IMR-90 (cell line): ENCODE results near the gene BMERB1. TPM values are rescaled to one million over a fixed set of nuclear protein-coding genes. Genes with fewer than 3 reads are reported as not detected.

Experiments used
- ATAC-seq: fragments of 200-7000 bp; cut with Tn5 transposase; 2 replicates; pipeline ENCODE4 v1.9.1; 2020; ENCODE audit warnings: low read depth, mild to moderate bottlenecking, moderate library complexity
- BruUV-seq: library from RNA; stranded (reverse); fragments of 400-500 nt; replicated peaks from 2 replicates; lab custom pipeline; 2021; lab: Mats Ljungman, UMichigan
- CTCF ChIA-PET: fragments of 300-600 bp; formaldehyde crosslinking; extraction: SDS; loops from one replicate; lab custom pipeline; 2021; ENCODE audit warnings: antibody characterized with exemption; lab: Yijun Ruan, JAX
- POLR2A ChIA-PET: fragments of 300-600 bp; sonication (Branson Sonifier 250); formaldehyde crosslinking; loops from one replicate; lab custom pipeline; 2022; ENCODE audit warnings: antibody characterized with exemption; ENCODE audit not compliant: unreplicated experiment; lab: Charles Lee
- DNase-seq: peaks from one replicate; pipeline ENCODE4 v3.0.0; 2013
- H2AFZ ChIP-seq: replicated peaks from 2 replicates; pipeline ENCODE3; 2013; ENCODE audit warnings: low read length, mild to moderate bottlenecking; ENCODE audit not compliant: poor library complexity
- H2AK5ac ChIP-seq: 2 replicates; pipeline ENCODE4 v1.6.1; 2013; ENCODE audit warnings: low read depth, low read length, inconsistent platforms
- H2AK9ac ChIP-seq: replicated peaks from 2 replicates; pipeline ENCODE3; 2013; ENCODE audit warnings: mild to moderate bottlenecking, low read depth, low read length, moderate library complexity; ENCODE audit not compliant: poor library complexity
- H2BK120ac ChIP-seq: 2 replicates; pipeline ENCODE4 v1.6.1; 2013; ENCODE audit warnings: low read depth, low read length, inconsistent platforms
- H2BK15ac ChIP-seq: 3 replicates; pipeline ENCODE4 v1.6.1; 2013; ENCODE audit warnings: low read depth, low read length, inconsistent platforms
- H2BK20ac ChIP-seq: 2 replicates; pipeline ENCODE4 v1.6.1; 2013; ENCODE audit warnings: low read depth, mild to moderate bottlenecking, inconsistent platforms, low read length, moderate library complexity
- H2BK5ac ChIP-seq: 2 replicates; pipeline ENCODE4 v1.6.1; 2013; ENCODE audit warnings: mild to moderate bottlenecking, low read depth, low read length, inconsistent platforms; ENCODE audit not compliant: poor library complexity, severe bottlenecking
- H3K14ac ChIP-seq: replicated peaks from 2 replicates; pipeline ENCODE4 v1.6.1; 2013; ENCODE audit warnings: low read depth, low read length, inconsistent platforms
- H3K18ac ChIP-seq: 2 replicates; pipeline ENCODE4 v1.6.1; 2013; ENCODE audit warnings: low read depth, low read length, control low read depth
- H3K23ac ChIP-seq: 2 replicates; pipeline ENCODE4 v1.6.1; 2013; ENCODE audit warnings: low read depth, low read length, inconsistent platforms
- H3K27ac ChIP-seq: 2 replicates; pipeline ENCODE4 v1.5.1; 2013; ENCODE audit warnings: mild to moderate bottlenecking, control low read depth, low read length; ENCODE audit not compliant: insufficient read depth
- H3K27me3 ChIP-seq: 2 replicates; pipeline ENCODE4 v1.6.1; 2013; ENCODE audit warnings: low read length; ENCODE audit not compliant: control insufficient read depth, insufficient read depth
- H3K36me3 ChIP-seq: 2 replicates; pipeline ENCODE4 v1.6.1; 2013; ENCODE audit warnings: low read length, mixed read lengths; ENCODE audit not compliant: control insufficient read depth, insufficient read depth
- H3K4ac ChIP-seq: 2 replicates; pipeline ENCODE4 v1.6.1; 2013; ENCODE audit warnings: low read depth, low read length, inconsistent platforms
- H3K4me1 ChIP-seq: 2 replicates; pipeline ENCODE4 v1.6.1; 2013; ENCODE audit warnings: low read length, mixed read lengths; ENCODE audit not compliant: control insufficient read depth, insufficient read depth
- H3K4me2 ChIP-seq: 2 replicates; pipeline ENCODE4 v1.6.1; 2013; ENCODE audit warnings: low read depth, mild to moderate bottlenecking, control low read depth, low read length, moderate library complexity
- H3K4me3 ChIP-seq: 2 replicates; pipeline ENCODE4 v1.5.1; 2013; ENCODE audit warnings: low read depth, mild to moderate bottlenecking, control low read depth, low read length, moderate library complexity; ENCODE audit not compliant: insufficient read depth
- H3K56ac ChIP-seq: 2 replicates; pipeline ENCODE4 v1.6.1; 2013; ENCODE audit warnings: low read length, inconsistent platforms; ENCODE audit not compliant: insufficient read depth; ENCODE audit errors: extremely low read depth
- H3K79me1 ChIP-seq, 2 experiments: 2 replicates each; pipeline ENCODE4 v1.6.1; 2013; ENCODE audit warnings: low read length in 2 of 2, inconsistent platforms in 1 of 2, low read depth in 1 of 2
- H3K9ac ChIP-seq: 2 replicates; pipeline ENCODE4 v1.6.1; 2013; ENCODE audit warnings: low read depth, low read length, control low read depth
- H3K9me1 ChIP-seq: 2 replicates; pipeline ENCODE4 v1.6.1; 2013; ENCODE audit warnings: low read length, inconsistent platforms; ENCODE audit not compliant: insufficient read depth
- H3K9me3 ChIP-seq: 2 replicates; pipeline ENCODE4 v1.6.1; 2013; ENCODE audit warnings: low read length; ENCODE audit not compliant: control insufficient read depth, insufficient read depth
- H4K20me1 ChIP-seq: 2 replicates; pipeline ENCODE4 v1.6.1; 2013; ENCODE audit warnings: low read length, inconsistent platforms; ENCODE audit not compliant: insufficient read depth
- H4K5ac ChIP-seq: 2 replicates; pipeline ENCODE4 v1.6.1; 2013; ENCODE audit warnings: mild to moderate bottlenecking, low read depth, low read length, control low read depth
- H4K8ac ChIP-seq, 2 experiments: 2 replicates each; pipeline ENCODE4 v1.6.1; 2013; ENCODE audit warnings: low read depth in 2 of 2, low read length in 2 of 2, control low read depth in 1 of 2, inconsistent platforms in 1 of 2
- H4K91ac ChIP-seq: 2 replicates; pipeline ENCODE4 v1.6.1; 2013; ENCODE audit warnings: low read depth, low read length, inconsistent platforms; ENCODE audit not compliant: insufficient read depth
- CEBPB ChIP-seq: IDR thresholded peaks from 2 replicates; pipeline ENCODE4 v1.6.1; 2012; ENCODE audit warnings: low read depth, low read length, improper control_type of control experiment
- CHD1 ChIP-seq: IDR thresholded peaks from 2 replicates; pipeline ENCODE4 v1.6.1; 2012; ENCODE audit warnings: low read depth, low read length, improper control_type of control experiment
- FOS ChIP-seq: fragments of 150-350 bp; IDR thresholded peaks from 2 replicates; pipeline ENCODE4 v1.6.1; 2016; ENCODE audit warnings: low read depth, low read length
- MAFK ChIP-seq: IDR thresholded peaks from 2 replicates; pipeline ENCODE4 v1.6.1; 2012; ENCODE audit warnings: low read depth, low read length, improper control_type of control experiment
- MAZ ChIP-seq: IDR thresholded peaks from 2 replicates; pipeline ENCODE4 v1.6.1; 2012; ENCODE audit warnings: low read depth, mild to moderate bottlenecking, low read length, improper control_type of control experiment, moderate library complexity, borderline replicate concordance
- MXI1 ChIP-seq: IDR thresholded peaks from 2 replicates; pipeline ENCODE4 v1.6.1; 2012; ENCODE audit warnings: low read depth, mild to moderate bottlenecking, low read length, moderate library complexity, borderline replicate concordance
- POLR2A ChIP-seq: IDR thresholded peaks from 2 replicates; pipeline ENCODE4 v1.6.1; 2012; ENCODE audit warnings: mild to moderate bottlenecking, low read depth, low read length
- RAD21 ChIP-seq: IDR thresholded peaks from 2 replicates; pipeline ENCODE4 v1.6.1; 2012; ENCODE audit warnings: low read length, improper control_type of control experiment
- RCOR1 ChIP-seq: IDR thresholded peaks from 2 replicates; pipeline ENCODE4 v1.6.1; 2012; ENCODE audit warnings: mild to moderate bottlenecking, low read length, improper control_type of control experiment; ENCODE audit not compliant: insufficient replicate concordance
- SMC3 ChIP-seq: fragments of 150-350 bp; IDR thresholded peaks from 2 replicates; pipeline ENCODE4 v1.6.1; 2016; ENCODE audit warnings: low read depth, mild to moderate bottlenecking, antibody characterized with exemption, low read length, moderate library complexity
- WGBS, 2 experiments: methylation state at CpG; one replicate each; pipeline versions ENCODE4 v1.1.5 to v1.1.7; 2013; ENCODE audit warnings: missing lambda C conversion rate in 2 of 2; ENCODE audit not compliant: insufficient read length in 1 of 2; ENCODE audit errors: extremely low coverage in 2 of 2; 5-methylcytosine and 5-hydroxymethylcytosine counted together
- dilution Hi-C: fragments of 300-500 bp; cut with HindIII; formaldehyde crosslinking; loops from one replicate; pipeline ENCODE4 v1.14.3; 2018; ENCODE audit warnings: low sequenced_read_pairs; ENCODE audit not compliant: unreplicated experiment
- in situ Hi-C: fragments of 300-500 bp; cut with MboI; formaldehyde crosslinking; loops from 3 replicates; pipeline ENCODE4 v1.14.3; 2019; ENCODE audit warnings: low sequenced_read_pairs, inconsistent platforms, mixed read lengths
- intact Hi-C: fragments of 100-400 bp; cut with micrococcal nuclease; formaldehyde crosslinking; loops from 2 replicates; pipeline ENCODE4 v1.10.0; 2022
- polyA plus RNA-seq, 3 experiments: library from polyadenylated mRNA; depleted of rRNA; stranded (reverse); fragments of >200 nt; gene quantifications; 2 replicates each; pipeline ENCODE4 v1.2.3, GENCODE V29; 2012; ENCODE audit warnings: low replicate concordance in 1 of 3
- total RNA-seq: library from RNA; depleted of rRNA; stranded (reverse); fragments of >200 nt; gene quantifications from 2 replicates; pipeline ENCODE4 v1.2.3, GENCODE V29; 2012
- TF ChIP-seq, protein P1 (sequence below): fragments of 150-350 bp; IDR thresholded peaks from 2 replicates; pipeline ENCODE4 v1.6.1; 2016; ENCODE audit warnings: low read depth, mild to moderate bottlenecking, low read length, moderate library complexity, borderline replicate concordance
- TF ChIP-seq, protein P2 (sequence below): conservative IDR thresholded peaks from 2 replicates; pipeline ENCODE4 v1.5.1; 2012; ENCODE audit warnings: mild to moderate bottlenecking, low read depth, low read length, improper control_type of control experiment

BMERB1 gene
- total and polyA plus RNA-seq, 2 of the 4 experiments (the other 2 are of a cell fraction), result 22.6 to 32.9 TPM

DNA sequence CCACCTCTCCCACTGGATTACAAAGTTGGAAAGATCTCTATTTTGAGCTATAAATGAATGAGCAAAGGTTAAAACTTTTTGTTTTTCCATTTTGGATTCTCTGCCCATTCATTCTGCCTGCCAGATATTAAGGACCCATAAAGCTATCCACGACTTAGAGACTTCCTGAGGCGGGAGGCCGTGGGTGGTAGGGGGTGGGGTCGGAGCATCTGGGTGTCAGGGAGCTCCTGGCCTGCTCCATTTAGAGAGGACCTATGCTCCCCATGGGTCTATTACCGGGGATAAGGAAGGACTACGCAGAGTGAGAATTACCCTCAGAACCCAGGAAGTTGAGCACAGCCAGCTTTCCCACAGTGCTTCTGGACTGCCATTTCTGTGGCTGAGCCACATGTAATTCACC is 162.7 kb downstream of the BMERB1 start:
- H2BK120ac ChIP-seq, result no peak overlapping the region
- no peak overlapping the region for H2BK20ac ChIP-seq
- H3K9me3 ChIP-seq, result no peaks in the 10 kb centered on the region
- H4K8ac ChIP-seq, result no peak overlapping the region
- H2AFZ ChIP-seq, result no peak overlapping the region
- ChIA-PET POLR2A (no interaction called here), CTCF (interaction anchor here (1.0 kb wide), 1 partner anchor 45 kb away, joined by 3 read pairs; no protein-coding TSS in a partner anchor)
- H3K9me1 ChIP-seq, result peaks cover 3% of the 10 kb centered on the region; the same call in 1 of the 2 replicates
- H3K18ac ChIP-seq, result no peak overlapping the region
- no peak overlapping the region for H3K4me2 ChIP-seq
- no peak overlapping the region for H3K27ac ChIP-seq
- no peak overlapping the region for H3K14ac ChIP-seq
- BruUV-seq, result no TSS peak
- peaks cover 61% of the 10 kb centered on the region for H3K36me3 ChIP-seq
- in situ Hi-C loops (no loop called here), dilution Hi-C loops (no loop called here), intact Hi-C loops (no loop called here)
- no peak for DNase-seq
- H3K4ac ChIP-seq, result no peak overlapping the region
- TF ChIP-seq RAD21 (no peak), FOS (no peak), POLR2A (no peak), SMC3 (no peak), MAZ (no peak), RCOR1 (no peak), CEBPB (no peak), MAFK (no peak), MXI1 (no peak), CHD1 (no peak)
- TF ChIP-seq, protein P1, sequence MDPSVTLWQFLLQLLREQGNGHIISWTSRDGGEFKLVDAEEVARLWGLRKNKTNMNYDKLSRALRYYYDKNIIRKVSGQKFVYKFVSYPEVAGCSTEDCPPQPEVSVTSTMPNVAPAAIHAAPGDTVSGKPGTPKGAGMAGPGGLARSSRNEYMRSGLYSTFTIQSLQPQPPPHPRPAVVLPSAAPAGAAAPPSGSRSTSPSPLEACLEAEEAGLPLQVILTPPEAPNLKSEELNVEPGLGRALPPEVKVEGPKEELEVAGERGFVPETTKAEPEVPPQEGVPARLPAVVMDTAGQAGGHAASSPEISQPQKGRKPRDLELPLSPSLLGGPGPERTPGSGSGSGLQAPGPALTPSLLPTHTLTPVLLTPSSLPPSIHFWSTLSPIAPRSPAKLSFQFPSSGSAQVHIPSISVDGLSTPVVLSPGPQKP, result no peak
- TF ChIP-seq, protein P2, sequence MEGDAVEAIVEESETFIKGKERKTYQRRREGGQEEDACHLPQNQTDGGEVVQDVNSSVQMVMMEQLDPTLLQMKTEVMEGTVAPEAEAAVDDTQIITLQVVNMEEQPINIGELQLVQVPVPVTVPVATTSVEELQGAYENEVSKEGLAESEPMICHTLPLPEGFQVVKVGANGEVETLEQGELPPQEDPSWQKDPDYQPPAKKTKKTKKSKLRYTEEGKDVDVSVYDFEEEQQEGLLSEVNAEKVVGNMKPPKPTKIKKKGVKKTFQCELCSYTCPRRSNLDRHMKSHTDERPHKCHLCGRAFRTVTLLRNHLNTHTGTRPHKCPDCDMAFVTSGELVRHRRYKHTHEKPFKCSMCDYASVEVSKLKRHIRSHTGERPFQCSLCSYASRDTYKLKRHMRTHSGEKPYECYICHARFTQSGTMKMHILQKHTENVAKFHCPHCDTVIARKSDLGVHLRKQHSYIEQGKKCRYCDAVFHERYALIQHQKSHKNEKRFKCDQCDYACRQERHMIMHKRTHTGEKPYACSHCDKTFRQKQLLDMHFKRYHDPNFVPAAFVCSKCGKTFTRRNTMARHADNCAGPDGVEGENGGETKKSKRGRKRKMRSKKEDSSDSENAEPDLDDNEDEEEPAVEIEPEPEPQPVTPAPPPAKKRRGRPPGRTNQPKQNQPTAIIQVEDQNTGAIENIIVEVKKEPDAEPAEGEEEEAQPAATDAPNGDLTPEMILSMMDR, result no peak
- no peaks in the 10 kb centered on the region for H3K4me1 ChIP-seq
- WGBS, 2 experiments, result 90% methylated on average over 2 of the region's 6 CpGs; no CpG with 5 or more reads in 1 of the 2 experiments
- no peaks in the 10 kb centered on the region; the same call in 1 of the 2 replicates for H4K20me1 ChIP-seq
- no peak overlapping the region for H2AK9ac ChIP-seq
- no peak for ATAC-seq
- H3K56ac ChIP-seq, result no peak overlapping the region
- H3K4me3 ChIP-seq, result no peak overlapping the region
- H4K91ac ChIP-seq, result no peak overlapping the region
- no peak overlapping the region for H4K5ac ChIP-seq
- no peak overlapping the region for H2BK5ac ChIP-seq
- no peak overlapping the region for H2AK5ac ChIP-seq
- no peak overlapping the region for H2BK15ac ChIP-seq
- H3K79me1 ChIP-seq, result no peaks in the 10 kb centered on the region
- no peaks in the 10 kb centered on the region for H3K27me3 ChIP-seq
- no peak overlapping the region for H3K23ac ChIP-seq
- H3K9ac ChIP-seq, result no peak overlapping the region
